Measurements from ENCODE around the gene AMN1.
"Not testable (repeated sequence)": the region's sequence is repeated elsewhere in the genome, so short reads cannot be mapped to it uniquely, and the experiment has no call there.

AMN1 gene

DNA sequence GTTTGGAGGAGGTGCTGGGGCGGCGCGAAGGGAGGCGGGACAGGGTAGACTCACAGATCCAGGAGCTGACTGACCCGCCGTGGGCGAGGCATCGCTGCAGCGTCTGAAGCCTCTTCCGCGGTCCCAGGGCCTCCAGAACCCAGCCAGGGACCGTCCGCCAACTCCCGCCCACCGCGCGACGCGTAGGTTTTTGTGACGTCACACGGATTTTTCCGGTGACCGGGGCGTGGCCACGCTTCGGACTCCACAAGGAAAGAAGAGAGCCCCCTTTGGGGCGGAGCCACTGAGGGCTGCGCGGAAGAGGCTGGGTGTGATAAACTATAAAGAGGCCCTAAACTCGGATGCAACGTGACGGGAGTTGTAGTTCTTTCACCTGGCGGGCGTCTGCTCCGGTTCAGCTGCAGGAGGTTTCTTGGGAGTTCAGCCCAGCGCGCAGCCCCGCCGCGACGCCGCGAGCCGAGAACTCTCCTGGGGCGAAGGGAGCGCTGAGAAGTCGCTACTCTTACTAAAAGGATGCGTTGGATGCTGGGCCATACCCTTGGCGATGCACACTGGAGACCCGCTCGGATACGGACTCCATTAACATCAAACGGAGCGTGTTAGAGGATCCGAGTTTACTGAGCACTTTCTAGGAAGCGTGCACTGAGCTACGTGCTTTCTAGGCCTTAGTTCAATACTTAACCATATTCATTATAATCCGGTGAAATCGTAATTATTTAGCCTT is at the start of gene AMN1:
Gene AMN1 (minus strand): TSS at position 105 of the 724 bp plus-strand sequence. CDS start 13 bp downstream, at position 92.
- peak; percentile 99 for DNase-seq (ENCODE audit: low spot score)

DNA sequence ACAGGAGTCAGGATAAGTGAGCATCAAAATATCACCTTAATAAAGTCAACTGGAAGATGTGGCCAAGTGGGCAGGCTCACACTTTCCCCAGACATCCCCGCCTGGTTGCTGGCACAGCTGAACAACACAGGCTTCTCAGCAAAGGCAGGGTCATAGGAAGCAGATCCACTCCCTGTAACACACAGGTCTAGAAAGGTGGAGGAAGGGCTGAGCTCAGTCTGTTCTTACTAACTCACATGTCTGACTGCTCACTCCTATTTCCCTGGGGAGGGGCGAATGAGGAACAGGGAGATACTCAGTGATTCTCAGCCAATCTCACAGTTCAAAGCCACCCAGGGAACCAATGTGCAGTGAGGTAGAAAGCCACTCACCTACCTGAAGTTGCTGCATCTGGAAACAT is 45.0 kb upstream of the AMN1 start:
- DNase-seq (ENCODE audit: low spot score), result no peak

DNA sequence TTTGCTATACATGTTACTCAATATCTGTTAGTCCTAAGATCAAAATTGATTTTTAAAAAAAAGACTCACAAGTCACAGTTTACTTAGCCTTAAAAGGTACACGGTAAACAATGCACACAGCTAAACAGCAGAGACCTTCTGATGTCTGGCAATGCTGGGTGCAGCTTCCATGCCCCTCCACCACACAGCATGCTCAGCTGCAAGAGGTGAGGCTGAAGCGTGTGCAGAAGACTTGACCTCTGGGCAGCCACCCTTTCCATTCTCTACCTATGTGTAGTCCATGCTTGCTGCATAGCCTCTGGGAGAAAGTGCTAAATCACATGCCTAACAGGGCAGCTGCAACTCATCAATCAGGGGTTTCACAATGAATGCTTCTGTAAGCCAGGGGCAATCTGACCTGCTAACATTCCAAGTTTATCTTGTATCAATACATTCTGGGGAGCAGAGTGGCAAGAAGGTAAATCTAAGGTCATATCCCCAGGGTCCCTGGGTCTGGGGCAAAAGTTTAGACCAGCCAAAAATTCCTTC is 44.5 kb upstream of the AMN1 start:
- DNase-seq (ENCODE audit: low spot score), result no peak

DNA sequence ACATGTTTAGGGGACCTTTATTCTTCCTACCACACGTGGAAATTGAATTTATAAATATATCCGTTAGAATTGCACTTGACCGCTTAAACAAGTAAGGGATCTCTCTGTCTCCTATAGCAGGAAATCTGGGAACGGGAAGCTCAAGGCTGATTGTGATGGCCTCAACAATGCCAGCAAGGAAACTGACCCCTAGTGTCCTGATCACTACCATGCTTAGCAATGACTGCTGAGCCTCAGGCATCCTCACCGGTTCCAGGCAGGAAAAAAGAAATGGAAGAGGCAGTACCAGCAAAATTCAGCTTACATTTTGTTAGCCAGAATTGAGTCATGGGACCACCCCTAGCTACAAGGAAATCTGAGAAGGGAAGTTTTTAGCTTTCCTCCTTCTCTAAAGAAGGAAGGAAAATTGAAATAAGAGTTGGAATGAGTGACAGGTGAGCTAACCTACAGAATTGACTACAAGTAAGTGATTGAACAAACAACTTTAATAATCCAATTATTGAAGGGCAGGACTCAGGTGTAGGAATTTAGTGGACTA is 43.9 kb upstream of the AMN1 start:
- DNase-seq (ENCODE audit: low spot score), result no peak

DNA sequence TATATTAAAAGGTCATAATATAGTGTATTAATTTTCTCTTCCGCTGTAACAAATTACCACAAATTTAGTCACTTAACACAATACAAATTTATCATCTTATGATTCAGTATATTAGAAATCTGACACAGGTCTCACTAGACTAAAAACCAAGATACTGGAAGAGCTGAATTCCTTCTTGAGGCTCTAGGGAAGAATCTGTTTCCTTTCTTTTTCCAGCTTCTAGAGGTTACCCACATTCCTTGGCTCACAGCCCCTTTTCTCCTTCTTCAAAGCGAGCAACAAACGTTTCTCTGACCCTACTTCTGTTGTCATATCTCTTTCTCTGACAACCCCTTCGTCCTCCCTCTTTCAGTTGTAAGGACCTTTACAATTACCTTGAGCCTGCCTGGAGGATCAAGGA is 43.4 kb upstream of the AMN1 start:
- no peak for DNase-seq (ENCODE audit: low spot score)

DNA sequence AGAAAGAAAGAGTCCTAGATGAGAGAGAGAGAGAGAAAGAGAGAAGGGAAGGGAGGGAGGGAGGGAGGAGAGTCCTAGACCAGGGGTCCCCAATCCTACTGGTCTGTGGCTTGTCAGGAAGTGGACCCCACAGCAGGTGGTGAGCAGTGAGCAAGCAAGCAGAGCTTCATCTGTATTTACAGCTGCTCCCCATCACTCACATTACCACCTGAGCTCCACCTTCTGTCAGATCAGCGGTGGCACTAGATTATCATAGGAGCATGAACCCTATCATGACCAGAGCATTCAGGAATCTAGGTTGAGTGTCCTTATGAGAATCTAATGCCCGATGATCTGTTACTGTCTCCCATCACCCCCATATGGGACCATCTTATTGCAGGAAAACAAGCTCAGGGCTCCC is 39.2 kb upstream of the AMN1 start:
- no peak for DNase-seq (ENCODE audit: low spot score)

DNA sequence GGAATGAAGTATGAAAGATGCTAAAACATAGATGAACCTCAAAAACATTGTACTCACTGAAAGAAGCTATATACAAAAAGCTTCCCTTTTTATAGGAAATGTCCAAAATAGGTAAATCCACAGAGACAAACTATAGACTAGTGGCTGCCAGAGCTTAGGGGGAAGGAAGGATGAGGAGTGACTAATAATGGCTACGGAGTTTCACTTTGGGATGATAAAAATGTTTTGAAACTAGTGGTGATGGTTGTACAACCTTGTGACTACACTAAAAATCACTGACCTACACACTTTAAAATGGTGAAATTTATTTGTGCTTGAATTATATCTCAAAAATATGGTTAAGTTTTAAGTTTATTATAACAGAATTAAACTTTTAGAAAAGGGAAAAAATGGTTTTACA is 37.1 kb upstream of the AMN1 start:
- no peak for DNase-seq (ENCODE audit: low spot score)

DNA sequence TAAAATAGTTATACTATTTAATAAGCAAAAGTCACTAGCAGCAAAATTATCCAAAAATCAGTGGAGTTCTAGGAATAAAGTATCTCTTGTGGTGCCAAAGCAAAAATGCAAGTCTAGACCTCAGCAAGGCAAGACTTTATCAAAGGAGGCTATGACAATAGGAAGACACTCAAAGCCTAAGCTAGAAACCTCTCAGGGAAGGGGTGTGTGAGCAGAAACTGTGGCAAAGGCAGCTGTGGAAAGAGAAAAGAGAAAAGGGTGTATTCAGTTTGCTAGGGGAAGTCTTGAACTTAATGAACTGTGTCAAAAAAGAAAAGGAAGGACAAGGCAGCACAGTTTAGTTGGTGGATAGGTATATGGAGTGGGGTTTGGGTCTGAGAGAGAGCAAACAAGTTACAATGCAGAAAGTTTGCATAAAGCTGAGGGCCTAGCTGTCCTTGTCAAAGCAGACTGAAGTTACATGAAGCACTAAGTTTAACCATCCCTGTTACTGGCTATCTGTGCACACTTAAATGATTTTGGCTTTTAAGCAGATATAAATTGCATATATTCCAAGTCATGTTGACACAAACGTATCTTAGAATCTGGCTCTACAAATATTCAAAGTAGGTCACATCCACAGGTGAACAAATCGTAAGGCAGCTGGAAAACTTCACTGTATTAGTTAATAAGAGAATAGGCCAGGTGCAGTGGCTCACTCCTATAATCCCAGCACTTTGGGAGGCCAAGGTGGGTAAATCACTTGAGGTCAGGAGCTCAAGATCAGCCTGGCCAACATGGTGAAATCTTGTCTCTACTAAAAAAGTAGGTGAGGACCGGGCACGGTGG is 31.0 kb upstream of the AMN1 start:
- DNase-seq (ENCODE audit: low spot score), result no peak

DNA sequence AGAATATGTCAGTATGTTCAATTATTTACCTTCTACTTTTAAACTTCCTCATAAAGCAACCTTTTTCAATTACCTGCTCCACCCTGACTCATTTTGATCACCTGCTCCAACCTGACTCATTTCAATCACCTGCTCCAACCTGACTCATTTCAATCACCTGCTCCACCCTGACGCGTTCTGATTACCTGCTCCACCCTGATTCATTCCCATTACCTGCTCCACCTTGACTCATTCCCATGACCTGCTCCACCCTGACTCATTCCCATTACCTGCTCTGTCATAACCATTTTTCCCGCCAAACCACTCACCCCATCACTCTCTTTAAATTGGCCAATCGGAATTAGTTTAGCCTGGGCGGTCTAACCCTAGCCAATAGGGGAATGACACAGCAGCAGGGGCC is 29.5 kb upstream of the AMN1 start:
- not testable (repeated sequence) for DNase-seq (ENCODE audit: low spot score)

DNA sequence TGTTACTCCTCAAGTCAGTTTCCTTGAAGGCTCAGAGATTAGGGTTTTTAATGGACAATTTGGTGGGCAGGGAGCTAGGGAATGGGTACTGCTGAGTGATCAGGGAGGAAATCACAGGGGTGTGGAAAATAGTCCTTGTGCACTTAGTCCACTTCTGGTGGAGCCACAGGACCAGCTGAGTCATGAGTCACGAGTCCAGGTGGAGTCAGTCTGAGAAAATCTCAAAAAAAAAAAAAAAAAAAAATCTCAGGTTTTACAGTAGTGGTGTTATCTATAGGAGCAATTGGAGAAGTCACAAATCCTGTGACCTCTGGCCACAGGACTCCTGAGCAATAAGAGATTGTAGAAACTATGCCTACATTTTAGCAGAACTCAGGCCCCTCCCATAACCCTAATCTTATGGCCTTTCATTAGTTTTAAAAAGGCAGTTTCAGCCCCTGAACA is 28.2 kb upstream of the AMN1 start:
- DNase-seq (ENCODE audit: low spot score), result no peak

DNA sequence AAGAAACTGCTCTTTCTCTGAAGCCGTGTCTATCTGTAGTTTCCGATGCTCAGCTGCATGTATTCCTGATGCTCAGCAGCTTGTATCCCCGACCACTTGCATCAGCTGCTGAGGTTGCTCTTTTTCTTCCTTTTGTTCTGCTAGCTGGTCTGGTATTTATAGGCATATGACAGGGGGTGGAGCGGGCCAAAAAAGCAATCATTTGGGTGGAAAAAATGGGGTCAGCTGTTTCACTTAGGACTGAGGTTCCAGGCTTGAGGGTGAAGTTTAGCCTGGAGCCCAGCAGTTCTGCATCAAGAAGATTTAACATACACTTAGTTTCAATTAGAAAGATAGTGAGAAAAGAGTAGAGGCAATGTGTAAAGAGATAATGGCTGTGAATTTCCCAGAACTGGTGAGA is 23.6 kb upstream of the AMN1 start:
- DNase-seq (ENCODE audit: low spot score), result no peak

DNA sequence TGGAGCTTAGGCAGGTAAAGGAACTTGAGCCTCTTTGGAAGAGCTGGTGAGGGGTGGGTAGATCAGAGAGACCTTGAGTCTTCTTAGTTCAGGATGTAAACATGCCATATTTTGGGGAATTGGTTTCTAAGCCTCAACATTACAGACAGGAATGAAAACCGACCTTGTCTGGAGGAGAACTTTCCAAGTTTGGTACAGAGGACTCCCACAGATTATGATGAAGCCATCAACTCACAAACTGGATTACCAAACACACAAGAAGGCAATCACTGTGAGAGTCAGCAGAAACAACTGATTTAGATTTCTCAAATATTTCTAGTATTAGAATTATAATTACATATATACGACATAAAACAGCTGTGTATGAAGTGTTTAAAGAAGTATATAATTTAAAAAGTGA is 22.3 kb upstream of the AMN1 start:
- DNase-seq (ENCODE audit: low spot score), result no peak

DNA sequence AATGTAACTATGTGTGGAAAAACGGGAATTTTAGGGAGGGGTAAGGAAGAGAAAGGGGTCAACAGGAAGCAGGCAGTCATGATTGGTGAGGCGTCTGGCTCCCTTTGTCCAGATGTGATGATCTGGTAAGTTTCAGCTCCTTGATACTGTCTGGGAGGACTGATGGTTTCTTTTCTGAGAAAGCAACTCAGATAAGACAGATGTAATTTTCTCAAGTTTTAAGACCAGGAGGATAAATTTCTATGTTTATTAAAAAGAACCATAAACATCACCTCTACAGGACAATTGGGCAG is 21.9 kb upstream of the AMN1 start:
- no peak for DNase-seq (ENCODE audit: low spot score)

DNA sequence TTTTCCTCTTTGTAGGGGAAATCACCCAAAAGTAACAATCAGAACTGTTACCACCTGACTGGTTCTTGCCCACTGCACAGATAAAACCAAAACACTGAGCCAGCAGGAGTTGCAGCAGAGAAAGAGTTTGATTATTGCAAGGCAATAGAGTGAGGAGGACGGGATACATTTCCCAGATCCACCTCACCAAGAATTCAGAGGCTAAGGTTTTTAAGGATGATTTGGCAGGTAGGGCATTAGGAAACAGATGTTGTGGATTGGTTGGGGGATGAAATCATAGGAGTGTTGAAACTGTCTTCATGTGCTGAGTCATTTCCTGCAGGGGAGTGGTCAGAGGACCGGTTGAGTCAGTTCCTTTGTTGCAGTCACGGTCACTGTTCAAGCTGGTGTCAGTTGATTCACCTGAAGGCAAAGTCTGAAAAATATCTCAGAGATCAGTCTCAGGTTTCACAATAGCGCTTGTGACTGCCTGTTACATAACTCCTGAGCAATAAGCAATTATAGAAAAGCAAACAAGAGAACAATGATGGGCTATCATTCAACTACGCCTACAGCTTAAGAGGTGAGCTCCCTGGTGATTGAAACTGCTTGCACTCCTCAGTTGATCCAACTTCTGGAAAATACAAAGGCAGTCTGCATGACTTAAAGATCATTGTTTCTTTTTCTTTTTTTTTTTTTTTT is 20.3 kb upstream of the AMN1 start:
- DNase-seq (ENCODE audit: low spot score), result no peak

DNA sequence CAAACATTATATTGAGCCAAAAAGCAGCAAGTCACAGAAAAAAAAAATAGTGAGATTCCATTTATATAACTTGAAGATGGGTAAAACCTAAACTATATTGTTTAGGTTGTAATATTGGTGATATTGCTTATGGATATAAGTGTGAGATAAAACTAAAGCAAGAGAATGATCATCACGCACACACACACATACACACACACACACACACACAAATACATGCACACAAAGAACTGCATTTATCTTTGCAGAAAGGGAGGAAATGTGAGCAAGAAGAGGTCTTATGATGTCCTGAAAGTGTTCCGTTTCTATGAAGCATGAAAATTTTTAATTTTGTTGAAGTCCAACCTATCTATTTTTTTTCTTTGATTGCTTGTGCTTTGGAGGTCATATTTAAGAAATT is 16.4 kb upstream of the AMN1 start:
- no peak for DNase-seq (ENCODE audit: low spot score)

DNA sequence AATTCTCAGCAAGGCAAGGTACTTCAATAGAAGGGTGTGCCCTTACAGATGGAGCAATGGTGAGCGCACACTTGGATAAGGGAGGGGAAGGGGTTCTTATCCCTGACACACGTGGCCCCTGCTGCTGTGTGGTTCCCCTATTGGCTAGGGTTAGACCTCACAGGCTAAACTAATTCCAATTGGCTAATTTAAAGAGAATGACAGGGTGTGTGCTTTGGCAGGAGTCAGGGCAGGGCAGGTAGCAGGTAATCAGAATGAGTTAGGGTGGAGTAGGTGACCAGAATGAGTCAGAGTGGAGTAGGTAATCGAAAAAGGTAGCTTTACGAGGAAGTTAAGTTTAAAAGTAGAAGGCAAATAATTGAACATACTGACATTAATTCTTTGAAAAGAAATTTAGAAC is 15.5 kb upstream of the AMN1 start:
- DNase-seq (ENCODE audit: low spot score), result not testable (repeated sequence)

DNA sequence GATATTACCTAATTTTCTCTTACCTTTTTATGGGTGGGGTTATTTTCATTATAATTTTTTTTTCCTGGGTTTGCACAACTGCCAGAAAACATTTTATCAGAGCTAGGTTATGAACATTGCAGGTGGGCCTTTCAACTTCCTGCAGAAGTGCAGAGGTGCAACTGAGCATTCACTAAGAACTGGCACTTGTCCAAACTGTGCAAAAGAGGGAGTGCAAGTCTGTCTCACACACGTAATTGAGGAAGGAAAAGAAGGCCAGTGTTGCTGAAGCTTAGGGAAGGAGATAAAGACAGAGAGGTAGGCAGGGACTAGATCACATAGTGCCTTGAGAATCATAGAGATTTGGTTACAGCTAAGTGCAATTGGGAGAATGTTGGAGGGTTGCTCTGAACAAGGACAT is 14.1 kb upstream of the AMN1 start:
- no peak for DNase-seq (ENCODE audit: low spot score)

DNA sequence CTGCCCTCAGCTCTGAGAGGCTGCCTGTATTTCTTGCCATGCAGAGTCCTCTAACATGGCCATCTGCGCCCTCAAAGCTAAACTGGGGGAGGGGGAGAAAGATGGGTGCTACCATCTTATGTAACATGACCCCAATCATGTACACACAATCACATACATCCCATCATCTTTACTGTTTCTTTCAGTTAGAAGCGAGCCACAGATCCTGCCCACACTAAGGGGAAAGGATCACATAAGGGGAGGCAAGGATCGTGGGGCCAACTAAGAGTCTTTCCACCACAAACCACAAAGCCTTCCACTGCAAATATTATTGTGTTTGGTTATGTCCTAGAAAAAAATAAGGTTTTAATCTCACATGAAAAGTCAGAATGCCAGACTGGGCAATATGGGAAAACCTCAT is 11.8 kb upstream of the AMN1 start:
- no peak for DNase-seq (ENCODE audit: low spot score)

DNA sequence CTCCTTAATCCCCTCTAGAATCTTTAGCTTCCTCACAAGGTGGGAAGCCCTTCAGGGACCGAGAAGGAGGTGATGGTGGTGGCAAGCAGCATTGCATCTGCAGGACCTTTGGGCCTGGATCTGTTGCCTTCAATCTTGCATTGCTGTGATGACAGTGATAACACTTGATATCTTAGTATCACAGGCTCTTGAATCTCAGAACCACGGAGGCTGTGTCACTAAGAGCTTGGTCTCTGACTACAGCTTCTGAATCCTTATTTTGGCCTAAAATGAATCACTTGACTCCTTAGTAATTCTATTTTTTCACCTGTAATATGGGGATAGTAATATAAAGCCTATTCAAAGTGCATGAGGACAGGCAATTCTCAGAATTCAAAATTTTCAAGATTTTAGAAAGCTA is 8.9 kb upstream of the AMN1 start:
- no peak for DNase-seq (ENCODE audit: low spot score)

DNA sequence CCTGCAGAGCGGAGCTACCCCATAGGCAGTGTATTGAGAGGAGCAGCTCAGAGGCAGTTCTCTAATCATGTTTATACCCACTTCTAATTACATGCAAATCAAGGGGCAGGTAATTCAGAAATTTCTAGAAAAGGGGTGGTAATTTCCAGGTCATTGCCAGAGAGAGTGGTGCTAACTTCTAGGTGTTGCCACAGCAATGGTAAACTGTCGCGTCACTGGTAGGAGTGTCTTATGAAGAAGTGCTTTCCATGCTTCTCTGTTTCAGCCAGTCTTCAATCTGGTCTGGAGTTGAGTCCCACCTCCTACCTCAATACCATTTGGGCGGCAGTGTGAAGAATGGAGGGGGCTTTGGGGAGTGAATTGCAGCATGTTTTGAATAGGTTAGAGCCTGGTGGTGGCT is 8.5 kb upstream of the AMN1 start:
- no peak for DNase-seq (ENCODE audit: low spot score)

DNA sequence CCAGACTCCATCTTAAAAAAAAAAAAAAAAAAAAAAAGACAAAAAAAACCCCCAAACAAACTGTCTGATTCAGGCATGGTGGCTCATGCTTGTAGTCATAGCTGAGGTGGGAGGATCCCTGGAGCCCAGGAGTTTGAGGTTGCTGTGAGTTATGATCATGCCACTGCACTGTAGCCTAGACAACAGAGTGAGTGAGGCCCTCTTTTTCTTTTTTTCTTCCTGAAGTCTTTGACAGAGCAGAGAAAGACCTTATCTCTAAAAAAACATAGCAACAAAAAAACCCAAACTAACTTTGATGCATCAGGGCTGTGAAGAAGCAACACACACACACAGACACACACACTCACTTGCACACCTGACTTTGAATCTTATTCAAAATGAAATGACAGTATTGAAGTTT is 7.7 kb upstream of the AMN1 start:
- DNase-seq (ENCODE audit: low spot score), result no peak

DNA sequence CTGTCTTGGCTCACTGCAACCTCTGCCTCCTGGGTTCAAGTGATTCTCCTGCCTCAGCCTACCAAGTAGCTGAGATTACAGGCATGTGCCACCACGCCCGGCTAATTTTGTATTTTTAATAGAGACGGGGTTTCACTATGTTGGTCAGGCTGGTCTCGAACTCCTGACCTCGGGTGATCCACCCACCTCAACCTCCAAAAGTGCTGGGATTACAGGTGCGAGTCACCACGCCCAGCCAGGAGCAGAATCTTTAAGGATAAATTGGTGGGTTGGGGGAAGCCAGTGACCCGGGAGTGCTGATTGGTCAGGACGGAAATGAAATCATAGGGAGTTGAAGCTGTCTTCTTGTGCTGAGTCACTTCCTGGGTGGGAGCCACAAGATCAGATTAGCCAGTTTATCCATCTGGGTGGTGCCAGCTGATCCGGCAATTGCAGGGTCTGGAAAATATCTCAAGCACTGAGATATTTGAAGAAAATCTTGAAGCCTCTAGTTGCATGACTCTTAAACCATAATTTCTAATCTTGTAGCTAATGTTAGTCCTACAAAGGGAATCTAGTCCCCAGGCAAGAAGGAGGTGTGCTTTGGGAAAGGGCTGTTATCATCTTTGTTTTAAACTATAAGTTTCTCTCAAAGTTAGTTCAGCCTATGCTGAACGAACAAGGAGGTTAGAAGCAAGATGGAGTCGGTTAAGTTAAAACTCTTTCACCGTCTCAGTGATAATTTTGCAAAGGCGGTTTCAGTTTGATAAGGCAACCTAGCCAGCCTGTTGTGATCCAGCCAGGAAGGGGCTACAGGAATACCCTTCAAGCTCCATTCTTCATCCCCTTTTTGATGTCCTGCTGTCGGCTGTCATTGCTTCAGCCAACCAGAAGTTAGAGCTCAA is 5.0 kb upstream of the AMN1 start:
- not testable (repeated sequence) for DNase-seq (ENCODE audit: low spot score)
